ENCODE results near the gene M1AP.

The M1AP gene

DNA sequence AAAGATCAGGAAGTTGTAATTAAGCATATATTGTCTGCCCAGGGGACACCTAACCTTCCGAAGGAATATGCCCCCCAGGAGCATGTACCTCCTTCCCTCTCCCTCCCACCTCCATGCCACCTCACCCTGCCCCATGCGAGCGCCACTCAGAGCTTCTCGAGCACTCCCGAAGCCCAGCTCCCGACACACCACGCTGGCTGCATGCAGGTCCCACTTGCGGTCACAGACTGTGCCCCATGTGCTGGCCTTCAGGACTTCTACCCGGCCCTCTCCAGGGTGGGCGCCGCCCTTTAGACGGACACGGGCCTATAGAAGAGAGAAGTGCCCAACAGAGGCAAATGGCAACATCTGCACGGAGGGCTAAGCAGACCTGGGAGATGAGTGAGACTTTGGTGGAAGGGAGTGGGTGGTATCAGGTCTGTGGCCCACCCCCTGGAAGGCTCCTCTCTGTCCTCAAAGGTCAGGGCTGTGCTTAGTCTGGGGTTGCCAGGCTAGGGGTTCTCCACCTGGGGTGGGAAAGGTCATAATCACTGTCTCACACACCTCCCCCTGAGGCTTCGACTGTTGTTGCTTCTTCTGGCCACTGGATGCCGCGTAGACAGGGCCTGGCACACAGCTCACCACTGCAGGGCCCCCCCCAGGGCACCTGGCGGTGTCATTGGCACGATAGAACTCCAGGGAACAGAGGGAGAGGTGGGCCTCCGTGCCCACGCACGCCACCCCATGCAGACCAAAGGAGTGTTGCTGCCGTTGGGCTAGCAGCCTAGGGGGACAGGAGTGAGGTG is 111.8 kb downstream of the M1AP start:
- TF ChIP-seq, protein P1, sequence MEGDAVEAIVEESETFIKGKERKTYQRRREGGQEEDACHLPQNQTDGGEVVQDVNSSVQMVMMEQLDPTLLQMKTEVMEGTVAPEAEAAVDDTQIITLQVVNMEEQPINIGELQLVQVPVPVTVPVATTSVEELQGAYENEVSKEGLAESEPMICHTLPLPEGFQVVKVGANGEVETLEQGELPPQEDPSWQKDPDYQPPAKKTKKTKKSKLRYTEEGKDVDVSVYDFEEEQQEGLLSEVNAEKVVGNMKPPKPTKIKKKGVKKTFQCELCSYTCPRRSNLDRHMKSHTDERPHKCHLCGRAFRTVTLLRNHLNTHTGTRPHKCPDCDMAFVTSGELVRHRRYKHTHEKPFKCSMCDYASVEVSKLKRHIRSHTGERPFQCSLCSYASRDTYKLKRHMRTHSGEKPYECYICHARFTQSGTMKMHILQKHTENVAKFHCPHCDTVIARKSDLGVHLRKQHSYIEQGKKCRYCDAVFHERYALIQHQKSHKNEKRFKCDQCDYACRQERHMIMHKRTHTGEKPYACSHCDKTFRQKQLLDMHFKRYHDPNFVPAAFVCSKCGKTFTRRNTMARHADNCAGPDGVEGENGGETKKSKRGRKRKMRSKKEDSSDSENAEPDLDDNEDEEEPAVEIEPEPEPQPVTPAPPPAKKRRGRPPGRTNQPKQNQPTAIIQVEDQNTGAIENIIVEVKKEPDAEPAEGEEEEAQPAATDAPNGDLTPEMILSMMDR (IDR thresholded peaks at IDR 0.05): no peak

- TF ChIP-seq, protein P1 (IDR thresholded peaks at IDR 0.05): no peak
Observed at GRCh38 chr2:74535440-74535965, 112.6 kb downstream of the M1AP start.

DNA sequence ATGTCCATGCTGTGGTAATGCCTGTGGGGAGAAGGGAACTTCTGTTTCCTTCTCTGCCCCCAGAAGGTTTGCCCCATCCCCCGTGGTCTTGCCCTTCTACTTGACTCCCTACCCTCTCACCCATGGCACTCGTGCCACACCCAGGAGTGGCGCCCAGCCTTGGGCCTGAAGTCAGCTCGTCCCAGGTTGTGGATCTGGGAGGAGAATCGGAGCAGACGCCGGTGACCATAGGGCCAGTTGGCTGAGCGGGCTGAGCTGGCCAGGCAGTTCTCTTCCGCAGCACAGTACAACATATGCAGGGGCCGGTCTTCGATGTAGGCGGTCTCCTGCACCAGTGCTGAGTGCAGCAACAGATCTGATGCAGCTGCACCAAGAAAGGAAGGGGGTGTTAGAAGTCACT is 113.7 kb downstream of the M1AP start:
- TF ChIP-seq, protein P1 (IDR thresholded peaks at IDR 0.05): no peak

- TF ChIP-seq, protein P1 (IDR thresholded peaks at IDR 0.05): no peak
Observed at GRCh38 chr2:74533464-74533863, 114.7 kb downstream of the M1AP start.

- TF ChIP-seq, protein P1 (IDR thresholded peaks at IDR 0.05): no peak; the same call in 1 of the 2 replicates
Observed at GRCh38 chr2:74532222-74532621, 115.9 kb downstream of the M1AP start.

DNA sequence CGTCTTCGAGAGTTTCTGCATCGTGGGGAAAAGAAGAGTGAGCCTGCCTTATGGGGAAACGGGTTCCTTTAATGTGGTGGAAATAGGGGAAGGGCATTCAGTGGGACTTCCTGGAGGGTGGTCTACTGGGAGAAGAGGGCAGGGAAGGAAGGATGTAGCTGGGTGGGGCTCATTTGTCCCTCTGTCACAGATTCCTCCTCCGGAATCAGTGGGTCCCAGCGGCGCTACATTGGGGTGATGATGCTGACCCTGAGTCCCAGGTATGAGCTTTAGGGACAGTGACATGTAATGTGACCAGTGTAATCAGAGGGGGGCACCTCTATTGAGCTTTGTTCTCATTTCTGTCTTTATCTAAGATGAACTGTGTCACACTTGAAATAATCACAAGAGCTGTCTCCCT is 116.5 kb downstream of the M1AP start:
- TF ChIP-seq, protein P1 (IDR thresholded peaks at IDR 0.05): no peak

DNA sequence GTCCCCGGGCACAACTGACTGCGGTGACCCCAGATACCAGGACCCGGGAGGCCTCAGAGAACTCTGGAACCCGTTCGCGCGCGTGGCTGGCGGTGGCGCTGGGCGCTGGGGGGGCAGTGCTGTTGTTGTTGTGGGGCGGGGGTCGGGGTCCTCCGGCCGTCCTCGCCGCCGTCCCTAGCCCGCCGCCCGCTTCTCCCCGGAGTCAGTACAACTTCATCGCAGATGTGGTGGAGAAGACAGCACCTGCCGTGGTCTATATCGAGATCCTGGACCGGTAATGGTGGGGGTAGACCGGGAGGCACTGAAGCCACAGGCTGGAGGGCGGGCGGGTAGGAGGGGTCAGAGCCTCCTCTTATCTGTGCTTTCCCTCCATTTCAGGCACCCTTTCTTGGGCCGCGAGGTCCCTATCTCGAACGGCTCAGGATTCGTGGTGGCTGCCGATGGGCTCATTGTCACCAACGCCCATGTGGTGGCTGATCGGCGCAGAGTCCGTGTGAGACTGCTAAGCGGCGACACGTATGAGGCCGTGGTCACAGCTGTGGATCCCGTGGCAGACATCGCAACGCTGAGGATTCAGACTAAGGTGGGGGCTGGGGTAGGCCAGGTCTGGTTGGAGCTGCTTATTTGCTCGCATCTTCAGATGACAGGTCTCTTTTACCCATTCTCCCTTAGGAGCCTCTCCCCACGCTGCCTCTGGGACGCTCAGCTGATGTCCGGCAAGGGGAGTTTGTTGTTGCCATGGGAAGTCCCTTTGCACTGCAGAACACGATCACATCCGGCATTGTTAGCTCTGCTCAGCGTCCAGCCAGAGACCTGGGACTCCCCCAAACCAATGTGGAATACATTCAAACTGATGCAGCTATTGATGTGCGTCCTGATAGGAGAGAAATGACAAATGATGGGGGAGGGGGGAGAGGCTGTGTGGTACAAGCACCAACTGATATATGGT is 117.6 kb downstream of the M1AP start:
- TF ChIP-seq, protein P1 (IDR thresholded peaks at IDR 0.05): no peak

Measured in LNCAP (cell line).